Aorta (tissue), 5 donors: ENCODE measurements around the gene SCP2. TPM values are rescaled to one million over a fixed set of nuclear protein-coding genes. Genes with fewer than 3 reads are reported as not detected.
A peak's percentile ranks its signal among the peaks of the same experiment; 100 is the strongest.

Experiments used
- ATAC-seq: fragments of 200-7000 bp; cut with Tn5 transposase; one replicate; pipeline ENCODE4 v1.9.1; 2022; ENCODE audit warnings: moderate library complexity; ENCODE audit not compliant: low FRiP score
- DNase-seq, 2 donors: peaks; one replicate each; pipeline ENCODE4 v3.0.0-alpha.2; 2020
- H3K27ac ChIP-seq, 2 donors: one replicate each; pipeline ENCODE4 v1.5.1; 2013; ENCODE audit warnings: low read length in 2 of 2, mild to moderate bottlenecking in 2 of 2, moderate library complexity in 2 of 2, control low read depth in 1 of 2, inconsistent platforms in 1 of 2, low read depth in 1 of 2
- H3K27me3 ChIP-seq, 2 donors: one replicate each; pipeline ENCODE4 v1.6.1; 2013; ENCODE audit warnings: control low read depth in 1 of 2, low read length in 1 of 2, mild to moderate bottlenecking in 1 of 2, moderate library complexity in 1 of 2; ENCODE audit not compliant: insufficient read depth in 2 of 2, control insufficient read depth in 1 of 2
- H3K36me3 ChIP-seq, 2 donors: one replicate each; pipeline ENCODE4 v1.6.1; 2013; ENCODE audit warnings: control low read depth in 1 of 2, low read length in 1 of 2, mild to moderate bottlenecking in 1 of 2; ENCODE audit not compliant: insufficient read depth in 2 of 2, control insufficient read depth in 1 of 2
- H3K4me1 ChIP-seq, 2 donors: one replicate each; pipeline ENCODE4 v1.6.1; 2013; ENCODE audit warnings: low read length in 2 of 2, control low read depth in 1 of 2, mild to moderate bottlenecking in 1 of 2, moderate library complexity in 1 of 2; ENCODE audit not compliant: insufficient read depth in 2 of 2, control insufficient read depth in 1 of 2
- H3K4me3 ChIP-seq, 2 donors: one replicate each; pipeline ENCODE4 v1.5.1; 2013; ENCODE audit warnings: low read length in 2 of 2, control low read depth in 1 of 2, mild to moderate bottlenecking in 1 of 2
- H3K9me3 ChIP-seq: one replicate; pipeline ENCODE4 v1.6.1; 2013; ENCODE audit warnings: mild to moderate bottlenecking, low read length; ENCODE audit not compliant: control insufficient read depth
- WGBS, 2 donors: extraction: QIAGEN DNeasy Blood & Tissue Kit; methylation state at CpG; one replicate each; pipeline ENCODE4 v1.1.7; 2013; 5-methylcytosine and 5-hydroxymethylcytosine counted together
- intact Hi-C, 2 donors: fragments of 100-400 bp; cut with DNase I; formaldehyde crosslinking; loops; one replicate each; pipeline versions ENCODE4 v1.14.2 to v1.15.0; 2022
- polyA plus RNA-seq, 2 donors: library from polyadenylated mRNA; stranded (reverse); fragments of 200-250 nt; gene quantifications; one replicate each; pipeline ENCODE4 v1.2.3, GENCODE V29; 2013
- total RNA-seq, 2 donors: library from RNA; stranded (reverse); fragmentation: NEBNext Ultra II Directional; extraction: Animal tissue kit (Norgen Biotek cat#: 25700); gene quantifications; one replicate each; pipeline ENCODE4 v1.2.1, GENCODE V29; 2021
- donor health status: healthy with polysubstance abuse.
- donor health status: Bipolar disorder and iron deficiency.
- donor health status: DM: no; HTN: no; CAD: no.
- donor health status: DM: no; HTN: no; CAD: no.
- donor health status: DM: yes; HTN: yes; CAD: no.

SCP2 gene
- total and polyA plus RNA-seq, 4 donors = 80.3 to 309 (median 120) TPM

DNA sequence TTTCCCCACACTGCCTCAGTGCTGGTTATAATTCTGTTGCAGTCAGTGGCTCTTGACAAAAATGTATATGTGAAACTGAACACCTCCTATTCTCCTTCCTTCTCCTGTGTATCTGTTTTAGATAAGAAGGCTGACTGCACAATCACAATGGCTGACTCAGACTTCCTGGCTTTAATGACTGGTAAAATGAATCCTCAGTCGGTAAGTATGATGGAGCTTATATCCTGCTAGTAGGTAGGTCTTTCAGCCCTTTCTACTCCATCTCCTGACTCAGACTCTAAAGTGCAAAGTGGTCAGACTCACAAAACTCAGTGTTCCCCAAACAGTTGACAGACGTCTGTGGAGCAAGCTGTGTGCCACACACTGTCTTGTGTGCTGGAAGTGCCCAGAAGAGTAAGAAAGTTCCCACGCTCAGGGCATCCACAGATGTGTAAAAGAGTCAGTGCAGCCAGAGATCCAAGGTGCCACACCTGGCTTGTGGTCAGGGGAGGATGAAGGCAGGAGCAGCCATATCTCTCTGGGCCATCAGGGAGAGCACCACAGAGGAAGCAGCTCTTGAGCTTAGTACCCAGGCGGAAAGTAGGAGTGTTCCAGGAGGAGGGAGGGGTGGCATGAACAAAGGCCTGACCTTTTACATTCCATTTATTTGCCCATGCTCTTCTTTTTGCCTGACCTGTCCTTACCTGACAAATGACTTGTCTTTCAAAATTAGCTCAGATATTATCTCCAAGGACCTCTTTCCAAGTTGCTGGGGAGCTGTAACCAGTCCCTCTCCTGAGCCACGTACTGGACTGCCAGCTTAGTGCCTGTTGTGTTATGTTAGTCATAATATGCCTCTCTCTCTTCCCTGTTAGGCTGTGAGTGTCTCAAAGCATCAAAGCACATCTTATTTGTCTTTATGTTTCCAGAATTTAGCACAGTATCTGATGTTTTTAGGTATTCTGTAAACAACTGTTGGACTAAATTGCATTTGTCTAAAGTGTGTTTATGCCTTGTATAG is 121.0 kb downstream of the SCP2 start:
- WGBS, 2 donors = 51 to 59% methylated on average over 5 of the region's 5 CpGs
- Histone ChIP-seq H3K4me1 (peaks cover 0 to 7% of the 10 kb centered on the region in 2 donors), H3K27me3 (no peaks in the 10 kb centered on the region), H3K36me3 (peaks cover 0 to 3% of the 10 kb centered on the region in 2 donors), H3K4me3 (no peak overlapping the region), H3K27ac (no peak overlapping the region), H3K9me3 (no peaks in the 10 kb centered on the region)
- no peak for ATAC-seq
- intact Hi-C loops = no loop called here
- DNase-seq = no peak

DNA sequence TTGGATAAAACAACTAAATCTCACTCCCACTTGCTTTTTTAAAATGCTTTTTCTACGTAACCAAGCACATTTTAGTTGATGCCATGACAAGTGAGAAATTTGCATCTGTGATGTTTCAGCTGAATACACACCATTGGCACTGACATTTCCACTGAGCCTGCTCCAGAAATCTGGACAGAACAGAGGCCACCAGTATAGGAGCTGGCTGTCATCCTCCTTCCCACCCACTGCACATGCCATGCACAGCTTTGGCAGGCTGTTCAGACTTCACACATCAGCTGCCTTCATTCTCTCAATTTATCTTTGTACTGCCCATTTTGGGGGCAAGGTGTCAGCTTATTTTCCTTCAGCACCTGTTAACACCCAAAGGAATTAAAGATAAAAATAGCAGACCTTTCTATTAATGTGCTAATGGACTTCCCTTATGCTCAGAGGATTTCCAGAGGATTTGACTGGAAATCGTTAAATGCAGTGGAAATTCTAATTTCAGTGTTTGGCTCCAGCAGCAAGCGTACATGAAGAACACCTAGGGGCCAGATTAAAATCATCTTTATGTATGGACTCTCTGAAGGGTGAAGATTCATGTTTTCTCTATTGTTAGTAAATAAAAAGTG is 122.0 kb downstream of the SCP2 start:
- H3K27ac ChIP-seq = peak overlapping the region in 1 of 2 donors; percentile 40
- no peaks in the 10 kb centered on the region for H3K9me3 ChIP-seq
- DNase-seq (no peak), ATAC-seq (peak; percentile 42)
- peaks cover 2 to 3% of the 10 kb centered on the region in 2 donors for H3K36me3 ChIP-seq
- no peaks in the 10 kb centered on the region for H3K27me3 ChIP-seq
- intact Hi-C loops = no loop called here
- H3K4me1 ChIP-seq = peaks cover 0 to 7% of the 10 kb centered on the region in 2 donors
- H3K4me3 ChIP-seq = no peak overlapping the region
- 58 to 59% methylated on average over 3 of the region's 3 CpGs for WGBS, 2 donors

DNA sequence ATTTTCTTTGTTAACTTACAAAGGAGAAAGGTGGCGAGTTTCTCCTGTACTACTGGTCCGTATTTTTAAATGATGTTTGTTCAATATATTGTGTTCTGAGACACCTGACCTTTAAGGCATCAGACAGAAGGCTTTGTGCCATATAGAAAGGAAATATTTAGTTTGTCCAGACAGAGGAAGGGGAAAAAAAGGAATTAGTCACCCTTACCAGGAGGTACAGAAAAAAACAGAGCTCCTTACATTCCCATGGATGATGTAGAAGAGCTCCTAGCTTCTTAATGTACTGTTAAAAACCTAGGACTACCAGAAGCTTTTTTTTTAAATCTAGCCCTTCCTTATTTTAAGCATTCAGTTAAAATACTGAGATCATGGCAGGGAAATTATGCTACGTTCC is 122.5 kb downstream of the SCP2 start:
- peaks cover 2 to 5% of the 10 kb centered on the region in 2 donors for H3K36me3 ChIP-seq
- ATAC-seq = no peak
- no peaks in the 10 kb centered on the region for H3K27me3 ChIP-seq
- no peak for DNase-seq
- no peak overlapping the region for H3K4me3 ChIP-seq
- H3K9me3 ChIP-seq = no peaks in the 10 kb centered on the region
- H3K27ac ChIP-seq = no peak overlapping the region
- peaks cover 0 to 7% of the 10 kb centered on the region in 2 donors for H3K4me1 ChIP-seq
- 61 to 62% methylated on average over 3 of the region's 3 CpGs for WGBS, 2 donors
- intact Hi-C loops = no loop called here

DNA sequence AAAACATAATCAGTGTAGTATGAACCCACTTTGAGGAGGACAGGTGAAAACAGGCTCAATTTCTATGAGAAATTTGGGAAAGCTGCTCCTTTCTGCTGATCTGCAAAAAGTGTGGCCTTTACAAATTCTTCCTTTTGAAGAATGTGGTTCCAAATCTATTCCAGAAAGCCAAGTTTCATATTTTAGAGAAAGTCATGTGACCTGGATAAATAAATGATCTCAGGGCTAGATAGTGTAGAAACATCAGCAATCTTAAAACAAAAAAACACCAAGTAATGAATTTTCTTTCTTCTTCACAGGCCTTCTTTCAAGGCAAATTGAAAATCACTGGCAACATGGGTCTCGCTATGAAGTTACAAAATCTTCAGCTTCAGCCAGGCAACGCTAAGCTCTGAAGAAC is 123.2 kb downstream of the SCP2 start:
- Histone ChIP-seq H3K4me1 (peaks cover 0 to 7% of the 10 kb centered on the region in 2 donors), H3K36me3 (peaks cover 2 to 5% of the 10 kb centered on the region in 2 donors)

DNA sequence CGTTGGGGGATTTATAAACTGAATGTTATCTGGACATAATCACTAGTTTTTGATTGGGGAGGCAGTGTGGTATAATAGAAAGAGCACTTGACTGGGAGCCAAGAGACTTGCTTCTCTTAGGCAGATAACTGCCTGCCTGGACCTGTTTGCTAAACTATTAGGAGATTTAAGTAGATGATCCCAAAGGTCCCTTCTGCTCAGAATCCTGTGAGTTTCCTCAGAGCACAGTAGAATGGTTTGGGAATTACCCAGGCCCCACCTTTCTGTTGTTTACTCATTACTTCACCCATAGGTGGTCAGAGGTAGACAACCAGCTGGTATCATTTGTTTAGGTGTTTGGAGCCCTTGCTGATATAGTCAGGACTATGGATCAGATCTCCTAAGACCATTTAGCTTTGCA is 124.6 kb downstream of the SCP2 start:
- Histone ChIP-seq H3K9me3 (no peaks in the 10 kb centered on the region), H3K4me3 (no peak overlapping the region), H3K4me1 (peaks cover 0 to 7% of the 10 kb centered on the region in 2 donors), H3K27me3 (no peaks in the 10 kb centered on the region), H3K36me3 (peaks cover 2 to 5% of the 10 kb centered on the region in 2 donors), H3K27ac (no peak overlapping the region)
- 21 to 33% methylated on average over 1 of the region's 1 CpG for WGBS, 2 donors
- DNase-seq (no peak), ATAC-seq (no peak)
- intact Hi-C loops = no loop called here

More for the DNA sequence above, 123.2 kb downstream of the SCP2 start:
- ATAC-seq (peak; percentile 46), DNase-seq (no peak)
- Histone ChIP-seq H3K4me3 (no peak overlapping the region), H3K9me3 (no peaks in the 10 kb centered on the region), H3K27ac (peak overlapping the region in 1 of 2 donors; percentile 28), H3K27me3 (no peaks in the 10 kb centered on the region)
- 6 to 30% methylated on average over 2 of the region's 2 CpGs for WGBS, 2 donors
- intact Hi-C loops = no loop called here

DNA sequence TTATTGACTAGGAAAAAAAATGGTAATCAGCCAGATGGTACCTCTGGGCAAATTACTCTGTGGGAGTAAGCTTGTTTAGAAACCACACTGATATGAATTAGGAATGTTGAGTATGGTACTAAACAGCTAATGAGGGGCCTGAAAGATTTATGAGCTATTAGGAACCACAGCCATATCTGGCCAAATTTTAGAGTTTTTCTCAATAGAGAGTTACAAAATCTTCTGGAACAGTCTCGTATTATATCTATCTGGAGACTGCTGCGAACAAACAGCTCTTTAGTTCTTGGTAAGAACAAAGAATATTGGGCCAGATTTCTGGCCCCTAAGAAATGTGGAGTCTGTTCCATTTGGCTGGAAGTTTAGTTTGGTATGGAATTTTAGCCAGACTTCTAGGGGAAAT is 130.1 kb downstream of the SCP2 start:
- Histone ChIP-seq H3K9me3 (no peaks in the 10 kb centered on the region), H3K4me3 (no peak overlapping the region), H3K27ac (no peak overlapping the region), H3K36me3 (peaks cover 2% of the 10 kb centered on the region in 2 donors), H3K27me3 (no peaks in the 10 kb centered on the region), H3K4me1 (no peaks in the 10 kb centered on the region)
- intact Hi-C loops = no loop called here
- WGBS, 2 donors = 4 to 20% methylated on average over 2 of the region's 2 CpGs
- ATAC-seq (peak; percentile 23), DNase-seq (no peak)

DNA sequence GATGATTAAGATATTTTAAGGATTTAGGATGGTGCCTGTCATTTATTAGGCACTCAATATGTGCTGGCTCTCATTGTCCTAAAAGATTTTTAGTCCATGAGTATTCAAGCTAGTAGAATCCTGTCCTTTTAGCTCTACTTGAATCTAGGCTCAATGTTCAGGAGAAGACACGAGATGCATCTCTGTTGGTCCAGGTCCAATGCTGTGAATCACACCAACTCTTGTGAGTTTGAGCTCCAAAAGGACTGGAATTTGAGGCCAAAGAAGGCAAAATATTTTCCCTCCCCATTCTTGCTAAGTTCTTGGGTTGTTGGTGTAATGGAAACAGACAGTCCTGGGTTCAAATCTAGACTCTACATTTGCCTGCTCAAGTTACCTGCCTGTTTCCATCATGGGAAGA is 133.5 kb downstream of the SCP2 start:
- Histone ChIP-seq H3K27ac (no peak overlapping the region), H3K9me3 (no peaks in the 10 kb centered on the region), H3K4me3 (no peak overlapping the region), H3K4me1 (no peaks in the 10 kb centered on the region), H3K27me3 (no peaks in the 10 kb centered on the region), H3K36me3 (no peaks in the 10 kb centered on the region)
- intact Hi-C loops = loop anchor here (5.0 to 10.0 kb wide), 2 partner anchors 114 to 122 kb away; no protein-coding TSS in a partner anchor
- DNase-seq (peak in 1 of 2 donors; percentile 45), ATAC-seq (no peak)
- WGBS, 2 donors = 55 to 70% methylated on average over 1 of the region's 1 CpG

DNA sequence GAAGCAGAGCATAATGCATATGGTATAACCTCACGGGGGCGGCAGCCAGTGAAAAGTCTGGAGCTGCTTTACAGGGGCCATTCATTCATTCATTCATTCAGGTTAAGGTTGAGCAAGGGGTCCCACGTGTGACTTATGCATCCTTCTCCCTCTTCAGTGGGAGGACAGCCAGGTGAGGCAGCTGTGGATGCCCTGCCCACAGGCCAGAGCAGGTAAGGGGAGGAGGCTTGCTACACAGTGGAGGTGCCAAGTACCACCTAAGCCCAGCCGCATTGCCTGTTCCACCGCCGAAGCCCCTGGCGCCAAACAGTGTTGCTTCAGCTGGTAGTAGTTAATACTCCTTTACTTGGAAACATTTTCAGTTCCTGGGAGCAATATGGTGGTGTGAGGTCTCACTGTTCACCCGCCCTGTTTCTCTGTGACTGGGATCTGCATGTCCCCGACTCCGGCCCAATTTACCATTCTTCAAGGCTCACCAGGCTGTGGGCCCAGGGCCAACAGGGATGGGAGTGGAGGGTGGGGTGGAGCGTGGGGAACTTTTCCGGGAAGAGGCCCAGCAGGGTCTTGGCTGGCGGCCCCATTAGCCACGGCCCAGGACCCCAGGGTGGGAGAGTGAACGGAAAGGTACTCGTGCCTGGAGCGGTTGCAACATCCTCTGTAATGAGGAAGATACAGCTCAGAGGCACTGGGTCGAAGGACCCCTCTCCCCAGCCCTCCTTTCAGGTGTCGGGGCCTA is 134.2 kb downstream of the SCP2 start:
- H3K27ac ChIP-seq = no peak overlapping the region

More for the DNA sequence above, 134.2 kb downstream of the SCP2 start:
- Histone ChIP-seq H3K4me3 (peak overlapping the region; percentile 24 to 64), H3K9me3 (no peaks in the 10 kb centered on the region), H3K4me1 (no peaks in the 10 kb centered on the region), H3K36me3 (no peaks in the 10 kb centered on the region), H3K27me3 (no peaks in the 10 kb centered on the region)
- ATAC-seq (peak; percentile 61), DNase-seq (peak in 1 of 2 donors; percentile 68)
- WGBS, 2 donors = 30% methylated on average over 19 of the region's 19 CpGs
- intact Hi-C loops = loop anchor here (5.0 to 10.0 kb wide), 2 partner anchors 114 to 121 kb away; no protein-coding TSS in a partner anchor
